NCI-H2081 treated with DMSO at 0.1 percent for 48 hours (cell line): ENCODE results near the gene WBP1.
"Not testable (repeated sequence)": the region's sequence is repeated elsewhere in the genome, so short reads cannot be mapped to it uniquely, and the experiment has no call there.

Experiments used
- DNase-seq: peaks from one replicate; lab custom pipeline; 2025; lab: John Stamatoyannopoulos, UW

WBP1 gene

GRCh38 chr2:74454654-74455511, 3.4 kb upstream of the WBP1 start, which contains the start of gene INO80B:
INO80B (plus strand) TSS chr2:74455087; CDS start chr2:74455117, 30 bp downstream.
- DNase-seq: peak; percentile 90

GRCh38 chr2:74457129-74457548, 1.1 kb upstream of the WBP1 start:
- DNase-seq: no peak

- DNase-seq: no peak
Observed at GRCh38 chr2:74457549-74458131, 598 bp upstream of the WBP1 start.

GRCh38 chr2:74458938-74459363, 713 bp downstream of the WBP1 start:
- DNase-seq: no peak

- DNase-seq: not testable (repeated sequence)
Observed at GRCh38 chr2:74459503-74460118, 1.4 kb downstream of the WBP1 start.

- DNase-seq: not testable (repeated sequence)
Observed at GRCh38 chr2:74460187-74460586, 1.9 kb downstream of the WBP1 start.

- no peak for DNase-seq
Observed at GRCh38 chr2:74461187-74462053, 3.2 kb downstream of the WBP1 start.

- DNase-seq: no peak
Observed at GRCh38 chr2:74462054-74462785, 4.0 kb downstream of the WBP1 start.

GRCh38 chr2:74462786-74463105, 4.5 kb downstream of the WBP1 start:
- DNase-seq: no peak

- no peak for DNase-seq
Observed at GRCh38 chr2:74464406-74464805, 6.2 kb downstream of the WBP1 start.

GRCh38 chr2:74470742-74471141, 12.5 kb downstream of the WBP1 start:
- not testable (repeated sequence) for DNase-seq

- no peak for DNase-seq
Observed at GRCh38 chr2:74471332-74472065, 13.3 kb downstream of the WBP1 start.

GRCh38 chr2:74472086-74472944, 14.1 kb downstream of the WBP1 start, which contains the start of gene MRPL53:
MRPL53 (minus strand) TSS chr2:74472680; CDS start chr2:74472660, 20 bp downstream.
- DNase-seq: peak; percentile 54

GRCh38 chr2:74472945-74473258, 14.7 kb downstream of the WBP1 start:
- no peak for DNase-seq

GRCh38 chr2:74474481-74474880, 16.2 kb downstream of the WBP1 start:
- DNase-seq: no peak

GRCh38 chr2:74474899-74475298, 16.7 kb downstream of the WBP1 start:
- DNase-seq: no peak

- no peak for DNase-seq
Observed at GRCh38 chr2:74481431-74481830, 23.2 kb downstream of the WBP1 start.

GRCh38 chr2:74481961-74482800, 23.9 kb downstream of the WBP1 start:
- no peak for DNase-seq
